Retina (tissue), 1 donor: Measurements from ENCODE around the gene PSENEN.
A peak's percentile ranks its signal among the peaks of the same experiment; 100 is the strongest.
"Not testable (repeated sequence)": the region's sequence is repeated elsewhere in the genome, so short reads cannot be mapped to it uniquely, and the experiment has no call there.

ENCODE experiments used
- DNase-seq: peaks from one replicate; pipeline ENCODE4 v3.0.0-alpha.2; 2016

The PSENEN gene

DNA sequence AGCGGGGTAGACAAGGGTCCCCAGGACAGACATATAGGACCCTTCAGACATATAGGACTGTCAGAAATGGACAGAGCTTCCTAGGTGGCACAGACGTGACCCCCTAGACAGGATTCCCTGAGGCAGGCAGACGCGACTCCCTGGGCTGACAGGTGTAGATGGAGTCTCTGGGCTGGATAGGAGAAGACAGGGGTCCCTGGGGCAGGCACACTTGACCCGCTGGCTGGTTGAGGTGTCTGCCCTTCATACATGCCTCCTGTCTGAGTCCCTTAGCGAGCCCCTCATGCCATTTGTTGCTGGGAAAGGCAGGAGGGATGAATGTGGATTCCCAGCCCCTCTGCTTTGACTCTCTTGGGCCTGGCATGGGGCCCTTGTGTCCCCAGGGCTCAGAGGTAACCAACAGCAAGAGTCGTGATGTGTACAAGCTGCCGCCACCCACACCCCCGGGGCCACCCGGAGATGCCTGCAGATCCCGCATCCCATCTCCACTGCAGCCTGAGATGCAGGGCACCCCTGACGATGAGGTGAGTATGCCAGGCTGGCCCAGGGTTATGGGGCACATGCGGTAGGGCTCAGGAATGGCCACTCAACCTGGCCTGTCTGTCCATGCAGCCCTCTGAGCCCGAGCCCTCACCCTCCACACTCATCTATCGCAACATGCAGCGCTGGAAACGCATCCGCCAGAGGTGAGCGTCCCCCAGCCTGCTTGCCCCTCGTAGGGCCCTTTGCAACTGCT, 8.4 kb downstream of the PSENEN start:
- no peak for DNase-seq

GRCh38 chr19:35754370-35755130, 9.1 kb downstream of the PSENEN start:
- no peak for DNase-seq

DNA sequence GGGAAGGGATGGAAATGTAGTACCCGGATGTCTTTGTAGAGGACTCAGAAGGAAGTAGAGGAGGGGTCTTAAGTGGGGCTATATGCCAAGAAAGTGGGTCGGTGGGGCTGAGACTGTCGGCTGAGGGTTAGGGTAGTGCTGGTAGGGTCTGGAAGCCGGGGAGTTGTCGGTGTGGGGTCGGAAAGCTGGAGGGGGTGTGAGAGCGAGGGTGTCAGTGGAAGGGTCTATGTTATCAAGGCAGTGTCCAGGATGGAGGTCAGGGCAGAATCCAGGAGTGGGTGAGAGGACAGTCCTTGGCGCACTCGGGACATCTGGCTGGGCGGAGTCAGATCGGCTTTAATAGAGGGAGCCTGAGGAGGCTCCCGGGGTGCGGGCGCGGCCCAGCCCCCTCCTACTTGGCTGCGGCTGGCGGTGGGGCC, 9.7 kb downstream of the PSENEN start:
- DNase-seq = no peak

- peak; percentile 59 for DNase-seq
Measured at GRCh38 chr19:35755550-35756376, 10.3 kb downstream of the PSENEN start.

GRCh38 chr19:35756377-35757230, 11.2 kb downstream of the PSENEN start, which contains the start of gene HSPB6:
TSS of gene HSPB6 (minus strand) at chr19:35757029. CDS start at chr19:35757008, 21 bp downstream.
- peak; percentile 55 for DNase-seq

DNA sequence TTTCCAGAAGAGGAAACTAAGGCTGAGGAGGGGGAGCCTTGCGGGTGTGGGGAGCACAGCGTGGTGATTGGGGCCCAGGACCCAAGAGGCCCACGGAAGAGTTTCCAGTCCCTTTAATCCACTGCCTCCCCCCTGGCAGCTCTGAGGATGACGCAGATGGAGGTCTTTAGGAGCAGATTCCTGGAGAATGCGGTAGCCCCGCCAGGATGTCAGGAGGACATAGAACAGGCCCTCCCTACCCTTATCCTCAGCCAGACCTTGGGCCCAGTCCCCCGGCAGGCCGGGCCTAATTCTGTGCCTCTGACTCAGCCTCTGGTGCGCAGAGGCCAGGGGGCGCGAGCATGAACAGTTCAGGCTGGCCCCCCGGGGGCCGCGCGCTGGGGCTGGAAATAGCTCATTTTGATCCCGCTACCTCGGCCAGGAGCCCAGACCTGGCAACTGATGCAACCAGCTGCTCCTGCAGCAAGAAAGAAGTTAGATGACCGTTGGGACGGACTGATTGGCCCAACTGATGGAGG, 11.8 kb downstream of the PSENEN start:
- no peak for DNase-seq

DNA sequence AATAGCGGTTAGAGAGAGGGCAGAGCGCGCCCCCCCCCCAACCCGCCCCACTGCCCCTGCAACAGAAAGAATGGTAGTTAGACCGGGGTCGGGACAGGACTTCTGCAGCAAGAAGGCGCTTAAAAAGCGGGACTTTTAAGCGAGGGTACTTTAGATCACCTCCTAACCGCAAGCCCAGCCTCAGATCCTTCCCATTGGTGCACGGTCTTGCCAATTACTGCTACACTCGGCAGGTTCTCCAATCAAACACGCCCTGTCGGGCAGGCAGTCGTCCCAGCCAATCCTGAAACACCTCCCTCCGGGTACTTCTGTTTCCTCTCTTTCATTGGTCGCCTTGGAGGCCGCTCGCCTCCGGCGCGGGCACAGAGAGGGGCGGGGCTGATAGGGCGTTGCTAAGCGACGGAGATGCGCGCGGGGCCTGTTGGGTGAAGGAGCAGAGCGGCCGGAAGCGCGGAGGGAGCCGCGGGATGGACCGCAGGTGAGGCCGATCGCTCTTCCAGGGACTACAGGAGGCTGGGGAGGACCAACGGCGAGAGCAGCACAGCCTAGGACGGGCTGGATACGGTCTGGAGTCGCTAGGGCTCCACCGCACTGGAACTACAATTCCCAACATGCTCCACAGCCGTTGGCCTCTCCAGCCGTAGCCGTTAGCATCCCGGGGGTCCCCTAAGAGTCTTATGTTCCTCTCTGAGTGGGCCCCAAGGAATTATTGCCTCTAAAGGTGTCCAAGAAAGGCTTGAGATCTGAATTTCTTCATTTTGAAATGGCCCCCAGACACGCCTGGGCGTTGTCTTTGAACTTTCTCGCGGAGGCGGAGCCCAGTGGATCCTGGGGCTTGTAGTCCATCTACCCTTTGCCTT, 12.5 kb downstream of the PSENEN start, which contains the start of gene PROSER3:
Gene PROSER3, plus strand, starts transcription at position 428 of the 860 bp plus-strand sequence. Its CDS starts 40 bp downstream, at position 468.
- DNase-seq = peak; percentile 100

GRCh38 chr19:35759697-35760096, 14.2 kb downstream of the PSENEN start:
- no peak for DNase-seq

DNA sequence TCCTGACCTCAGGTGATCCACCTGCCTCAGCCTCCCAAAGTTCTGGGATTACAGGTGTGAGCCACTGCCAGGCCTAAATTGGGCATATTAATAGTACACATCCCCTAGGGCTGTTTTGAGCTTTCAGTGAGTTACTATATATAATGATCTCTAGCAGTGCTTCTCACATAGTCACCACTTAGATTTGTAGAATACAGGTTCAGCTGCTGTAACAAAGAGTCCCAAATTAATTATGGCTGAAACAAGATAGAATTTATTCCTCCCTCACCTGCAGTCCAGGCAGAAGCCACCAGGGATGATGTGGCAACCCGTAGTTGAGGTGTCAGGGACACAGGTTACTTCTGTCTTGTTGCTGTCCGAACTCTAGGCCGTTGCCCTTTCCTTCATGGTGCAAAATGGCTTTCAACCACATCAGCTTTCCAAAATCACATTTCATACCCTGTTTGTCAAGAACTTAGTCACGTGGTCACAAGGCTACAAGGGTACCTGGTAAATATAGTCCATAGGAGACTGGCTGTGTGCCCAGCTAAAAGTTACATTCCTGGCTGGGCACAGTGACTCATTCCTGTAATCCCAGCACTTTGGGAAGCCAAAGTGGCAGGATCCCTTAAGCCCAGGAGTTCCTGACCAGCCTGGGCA, 15.4 kb downstream of the PSENEN start:
- DNase-seq = no peak

DNA sequence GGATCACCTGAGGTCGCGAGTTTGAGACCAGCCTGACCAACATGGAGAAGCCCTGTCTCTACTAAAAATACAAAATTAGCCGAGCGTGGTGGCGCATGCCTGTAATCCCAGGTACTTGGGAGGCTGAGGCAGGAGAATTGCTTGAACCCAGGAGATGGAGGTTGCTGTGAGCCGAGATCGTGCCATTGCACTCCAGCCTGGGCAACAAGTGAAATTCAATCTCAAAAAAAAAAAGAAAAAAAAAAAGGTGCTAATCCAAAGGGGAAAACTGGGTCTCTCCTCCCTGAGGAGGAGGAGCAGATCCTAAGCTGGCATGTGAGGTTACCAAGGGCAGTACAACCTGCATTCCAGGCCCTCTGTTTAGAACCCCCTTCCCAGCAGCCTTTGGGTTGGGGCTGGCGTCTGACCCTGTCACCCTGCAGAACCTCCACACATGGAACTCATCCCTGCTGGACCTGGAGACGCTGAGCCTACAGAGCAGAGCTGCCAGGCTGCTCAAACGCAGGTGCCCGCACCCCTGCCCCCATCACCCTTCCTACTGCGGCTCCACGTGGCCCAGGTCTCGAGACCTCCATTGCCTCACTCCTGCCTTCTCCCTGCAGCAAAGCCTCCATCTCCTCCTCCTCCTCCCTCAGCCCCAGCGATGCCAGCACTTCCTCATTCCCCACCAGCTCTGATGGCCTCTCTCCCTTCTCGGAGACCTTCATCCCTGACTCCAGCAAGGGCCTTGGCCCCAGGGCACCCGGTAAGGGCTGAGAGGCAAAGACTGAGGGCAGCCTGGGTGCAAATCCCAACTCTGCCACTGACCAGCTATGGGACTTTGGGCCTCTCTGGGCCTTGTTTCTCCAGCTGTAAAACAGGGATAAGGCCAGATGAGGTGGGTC, 19.2 kb downstream of the PSENEN start:
- no peak for DNase-seq

DNA sequence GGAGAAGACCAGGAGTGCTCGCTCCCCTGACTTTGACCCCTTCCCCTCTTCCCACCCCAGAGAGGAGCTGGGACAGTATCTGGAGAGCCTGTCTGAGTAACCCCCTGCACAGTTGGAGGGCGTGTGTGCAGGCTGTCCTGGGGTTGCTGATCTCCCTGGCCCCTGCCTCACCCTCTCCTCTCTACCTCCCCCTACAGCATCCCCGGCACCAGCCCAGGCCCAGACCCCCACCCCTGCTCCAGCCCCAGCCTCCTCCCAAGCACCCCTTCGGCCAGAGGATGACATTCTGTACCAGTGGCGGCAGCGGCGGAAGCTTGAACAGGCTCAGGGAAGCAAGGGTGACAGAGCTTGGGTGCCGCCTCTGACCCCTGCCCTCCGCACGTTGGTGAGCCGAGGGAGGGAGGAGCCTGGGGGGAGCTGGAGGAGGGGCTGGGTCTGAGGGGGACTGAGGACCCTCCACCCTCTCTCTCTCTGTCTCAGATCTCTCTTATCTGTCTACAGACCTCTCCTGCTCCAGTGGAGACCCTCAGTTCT, 21.2 kb downstream of the PSENEN start:
- no peak for DNase-seq

GRCh38 chr19:35767288-35768081, 22.0 kb downstream of the PSENEN start:
- DNase-seq = peak; percentile 60

- no peak for DNase-seq
Measured at GRCh38 chr19:35768082-35768421, 22.6 kb downstream of the PSENEN start.

- not testable (repeated sequence) for DNase-seq
Measured at GRCh38 chr19:35772362-35772761, 26.9 kb downstream of the PSENEN start.

DNA sequence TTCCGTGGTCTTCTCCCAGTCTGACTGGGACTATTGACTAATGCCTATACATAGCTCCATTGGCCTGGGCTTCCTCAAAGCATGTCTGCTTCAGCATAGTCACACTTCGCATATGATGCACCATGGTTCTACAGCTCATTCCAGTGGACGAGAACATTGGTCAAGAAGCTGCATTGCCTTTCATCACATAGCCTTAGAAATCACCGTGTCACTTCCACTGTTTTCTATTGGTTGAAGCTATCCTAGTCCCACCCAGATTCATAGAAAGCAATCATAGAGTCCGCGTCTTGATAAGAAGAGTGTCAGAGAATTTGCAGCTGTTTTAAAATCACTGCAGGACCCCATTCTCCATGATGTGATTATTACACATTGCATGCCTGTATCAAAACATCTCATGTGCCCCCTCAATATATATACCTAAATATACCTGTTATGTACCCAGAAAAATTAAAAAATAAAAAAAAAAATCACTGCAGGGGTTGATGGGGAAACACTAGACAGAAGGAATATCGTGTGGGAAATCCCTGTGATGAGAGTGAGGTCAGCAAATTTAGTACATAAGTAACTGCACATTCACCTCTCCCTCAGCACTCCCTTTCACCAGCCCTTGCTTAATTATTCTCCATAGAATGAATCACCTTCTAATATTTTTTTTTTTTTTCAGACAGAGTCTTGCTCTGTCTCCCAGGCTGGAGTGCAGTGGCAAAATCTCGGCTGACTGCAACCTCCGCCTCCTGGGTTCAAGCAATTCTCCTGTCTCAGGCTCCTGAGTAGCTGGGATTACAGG, 27.8 kb downstream of the PSENEN start:
- DNase-seq = no peak

DNA sequence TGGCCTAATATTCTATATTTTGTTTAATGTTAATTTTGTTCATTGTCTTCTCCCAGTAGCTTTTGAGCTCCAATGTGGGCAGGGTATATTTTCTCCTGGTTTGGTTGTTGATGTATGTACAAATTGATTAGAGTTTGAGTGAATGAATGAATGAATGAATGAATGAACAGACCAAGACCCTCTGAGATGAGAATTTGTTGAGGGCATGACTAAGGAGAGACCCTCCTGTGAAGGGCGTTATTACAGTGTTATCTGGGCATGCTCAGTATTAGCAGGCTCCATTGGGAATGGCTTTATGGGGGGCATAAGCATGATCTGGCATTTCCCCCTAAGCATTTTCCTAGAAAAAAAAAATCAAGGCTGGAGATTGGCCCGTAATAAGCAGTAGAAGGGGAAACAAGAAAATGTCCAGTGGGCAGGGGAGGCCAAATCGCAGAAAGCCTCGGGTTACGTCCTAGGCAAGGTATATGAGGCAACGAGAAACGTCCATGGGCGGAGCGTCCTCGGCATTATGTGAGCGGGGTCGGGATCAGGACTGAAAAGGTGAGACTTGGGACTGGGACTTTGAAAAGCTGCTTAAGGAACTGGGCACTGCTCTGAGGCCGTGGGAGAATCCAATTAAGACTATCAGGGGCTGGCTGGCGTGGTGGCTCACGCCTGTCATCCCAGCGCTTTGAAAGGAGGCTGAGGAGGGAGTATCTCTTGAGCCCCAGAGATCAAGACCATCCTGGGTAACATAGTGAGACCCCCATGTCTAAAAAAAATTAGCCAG, 29.0 kb downstream of the PSENEN start:
- DNase-seq = no peak

DNA sequence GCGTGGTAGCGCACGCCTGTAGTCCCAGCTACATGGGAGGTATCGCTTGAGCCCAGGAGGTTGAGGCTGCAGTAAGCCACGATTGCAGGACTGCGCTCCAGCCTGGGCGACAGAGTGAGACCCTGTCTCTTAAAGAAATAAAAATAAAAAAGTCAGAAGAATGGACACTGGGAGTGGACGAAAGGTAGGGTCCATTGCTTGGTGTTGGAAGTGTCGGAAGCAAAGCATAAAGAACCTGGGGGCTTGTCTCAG, 29.5 kb downstream of the PSENEN start:
- no peak for DNase-seq
